Kidney (tissue), 14 donors: Measurements from ENCODE around the gene RRP1B. TPM values are rescaled to one million over a fixed set of nuclear protein-coding genes. Genes with fewer than 3 reads are reported as not detected.

Source experiments
- DNase-seq, 5 donors: peaks; one replicate each; pipeline ENCODE4 v3.0.0-alpha.2; 2013 to 2020
- FAIRE-seq: peaks from 2 replicates; lab custom pipeline; 2012; peaks lifted over from hg19 to GRCh38; lab: Jason Lieb, UNC
- H3K27ac ChIP-seq, 2 donors: one replicate each; pipeline ENCODE4 v1.7.0; 2013; ENCODE audit warnings: low read depth in 2 of 2, low read length in 2 of 2, inconsistent platforms in 1 of 2
- H3K27me3 ChIP-seq: one replicate; pipeline ENCODE4 v1.7.1; 2013; ENCODE audit warnings: low read length, inconsistent platforms; ENCODE audit not compliant: control insufficient read depth, insufficient read depth
- H3K36me3 ChIP-seq, 3 donors: one replicate each; pipeline versions ENCODE4 v1.7.0 to v1.7.1; 2013; ENCODE audit warnings: low read length in 3 of 3, control low read depth in 1 of 3, inconsistent platforms in 1 of 3; ENCODE audit not compliant: insufficient read depth in 3 of 3, control insufficient read depth in 2 of 3
- H3K4me1 ChIP-seq, 3 donors: one replicate each; pipeline versions ENCODE4 v1.7.0 to v1.7.1; 2013; ENCODE audit warnings: low read length in 3 of 3, inconsistent platforms in 1 of 3, low read depth in 1 of 3; ENCODE audit not compliant: control insufficient read depth in 2 of 3, insufficient read depth in 2 of 3
- H3K4me3 ChIP-seq, 3 donors: one replicate each; pipeline versions ENCODE4 v1.7.0 to v1.8.1; 2013; ENCODE audit warnings: low read length in 3 of 3, control low read depth in 1 of 3, inconsistent platforms in 1 of 3
- H3K9ac ChIP-seq, 3 donors: one replicate each; pipeline versions ENCODE4 v1.7.0 to v1.7.1; 2013; ENCODE audit warnings: low read length in 3 of 3, control low read depth in 1 of 3, inconsistent platforms in 1 of 3
- H3K9me3 ChIP-seq, 3 donors: one replicate each; pipeline versions ENCODE4 v1.7.0 to v1.7.1; 2013; ENCODE audit warnings: low read length in 3 of 3, control low read depth in 1 of 3, inconsistent platforms in 1 of 3; ENCODE audit not compliant: control insufficient read depth in 2 of 3, insufficient read depth in 1 of 3
- intact Hi-C: fragments of 100-400 bp; cut with DNase I; formaldehyde crosslinking; loops from one replicate; pipeline ENCODE4 v1.11.1; 2022
- polyA plus RNA-seq: library from polyadenylated mRNA; stranded (reverse); fragments of 350-450 nt; fragmentation: Illumina TruSeq; extraction: RNeasy Lipid Tissue Mini Kit (QIAGEN cat#74804); gene quantifications from one replicate; pipeline ENCODE4 v1.2.3, GENCODE V29; 2014; ENCODE audit warnings: low read depth, low replicate concordance; ENCODE audit not compliant: insufficient read depth
- total RNA-seq: library from RNA; stranded (reverse); fragmentation: NEBNext Ultra II Directional; extraction: Animal tissue kit (Norgen Biotek cat#: 25700); gene quantifications from one replicate; pipeline ENCODE4 v1.2.1, GENCODE V29; 2021
- TF ChIP-seq, protein P1 (sequence below): IDR thresholded peaks from 3 replicates; pipeline ENCODE4 v1.5.1; 2012; ENCODE audit warnings: mild to moderate bottlenecking, moderate library complexity, borderline replicate concordance; ENCODE audit not compliant: insufficient read depth; ENCODE audit errors: extremely low read depth
- donor health status: control.
- donor health status: control.
- donor health status: control.
- donor health status: control.
- donor health status: control.
- donor health status: DM: yes; HTN: yes; CAD: no.
- donor health status: Normal renal cell carcinoma (clear cell type).

The RRP1B gene
- total and polyA plus RNA-seq, 2 donors from 2014 or later, result 5.0 to 17.8 TPM

DNA sequence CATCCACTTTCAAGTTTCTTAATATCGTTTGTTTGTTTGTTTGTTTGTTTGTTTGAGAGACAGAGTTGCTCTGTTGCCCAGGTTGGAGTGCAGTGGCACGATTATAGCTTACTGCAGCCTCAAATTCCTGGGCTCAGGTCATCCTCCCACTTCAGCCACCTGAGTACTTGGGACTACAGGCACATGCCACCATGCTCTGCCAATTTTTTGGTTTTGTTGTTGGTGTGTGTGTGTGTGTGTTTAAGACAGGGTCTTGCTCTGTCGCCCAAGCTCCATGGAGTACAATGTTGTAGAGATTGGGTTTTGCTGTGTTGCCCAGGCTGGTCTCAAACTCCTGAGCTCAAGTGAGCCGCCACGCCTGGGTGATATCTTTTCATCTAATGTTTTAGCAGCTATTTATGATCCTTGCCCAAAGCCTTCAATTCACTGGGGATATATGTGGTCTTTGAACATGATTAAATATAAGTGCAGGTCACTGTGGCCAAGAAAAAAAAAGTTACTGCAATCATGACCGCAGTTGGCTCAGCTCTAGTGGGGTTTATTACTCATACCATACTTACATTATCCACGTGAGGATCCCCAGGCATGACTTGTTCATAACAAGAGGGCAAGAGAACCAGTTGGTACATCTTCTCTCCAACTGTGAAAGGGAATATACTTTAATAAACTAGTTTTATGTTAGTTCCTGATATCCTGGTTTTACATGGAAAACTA, 8.0 kb downstream of the RRP1B start:
- TF ChIP-seq, protein P1, sequence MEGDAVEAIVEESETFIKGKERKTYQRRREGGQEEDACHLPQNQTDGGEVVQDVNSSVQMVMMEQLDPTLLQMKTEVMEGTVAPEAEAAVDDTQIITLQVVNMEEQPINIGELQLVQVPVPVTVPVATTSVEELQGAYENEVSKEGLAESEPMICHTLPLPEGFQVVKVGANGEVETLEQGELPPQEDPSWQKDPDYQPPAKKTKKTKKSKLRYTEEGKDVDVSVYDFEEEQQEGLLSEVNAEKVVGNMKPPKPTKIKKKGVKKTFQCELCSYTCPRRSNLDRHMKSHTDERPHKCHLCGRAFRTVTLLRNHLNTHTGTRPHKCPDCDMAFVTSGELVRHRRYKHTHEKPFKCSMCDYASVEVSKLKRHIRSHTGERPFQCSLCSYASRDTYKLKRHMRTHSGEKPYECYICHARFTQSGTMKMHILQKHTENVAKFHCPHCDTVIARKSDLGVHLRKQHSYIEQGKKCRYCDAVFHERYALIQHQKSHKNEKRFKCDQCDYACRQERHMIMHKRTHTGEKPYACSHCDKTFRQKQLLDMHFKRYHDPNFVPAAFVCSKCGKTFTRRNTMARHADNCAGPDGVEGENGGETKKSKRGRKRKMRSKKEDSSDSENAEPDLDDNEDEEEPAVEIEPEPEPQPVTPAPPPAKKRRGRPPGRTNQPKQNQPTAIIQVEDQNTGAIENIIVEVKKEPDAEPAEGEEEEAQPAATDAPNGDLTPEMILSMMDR, result no peak
- Histone ChIP-seq H3K9me3 (no peaks in the 10 kb centered on the region), H3K27me3 (no peaks in the 10 kb centered on the region), H3K9ac (no peak overlapping the region), H3K4me3 (no peak overlapping the region), H3K4me1 (no peaks in the 10 kb centered on the region), H3K36me3 (peaks cover 0 to 3% (median 2%) of the 10 kb centered on the region in 3 donors), H3K27ac (no peak overlapping the region)
- no peak for DNase-seq
- FAIRE-seq, result no peak
- intact Hi-C loops, result no loop called here

DNA sequence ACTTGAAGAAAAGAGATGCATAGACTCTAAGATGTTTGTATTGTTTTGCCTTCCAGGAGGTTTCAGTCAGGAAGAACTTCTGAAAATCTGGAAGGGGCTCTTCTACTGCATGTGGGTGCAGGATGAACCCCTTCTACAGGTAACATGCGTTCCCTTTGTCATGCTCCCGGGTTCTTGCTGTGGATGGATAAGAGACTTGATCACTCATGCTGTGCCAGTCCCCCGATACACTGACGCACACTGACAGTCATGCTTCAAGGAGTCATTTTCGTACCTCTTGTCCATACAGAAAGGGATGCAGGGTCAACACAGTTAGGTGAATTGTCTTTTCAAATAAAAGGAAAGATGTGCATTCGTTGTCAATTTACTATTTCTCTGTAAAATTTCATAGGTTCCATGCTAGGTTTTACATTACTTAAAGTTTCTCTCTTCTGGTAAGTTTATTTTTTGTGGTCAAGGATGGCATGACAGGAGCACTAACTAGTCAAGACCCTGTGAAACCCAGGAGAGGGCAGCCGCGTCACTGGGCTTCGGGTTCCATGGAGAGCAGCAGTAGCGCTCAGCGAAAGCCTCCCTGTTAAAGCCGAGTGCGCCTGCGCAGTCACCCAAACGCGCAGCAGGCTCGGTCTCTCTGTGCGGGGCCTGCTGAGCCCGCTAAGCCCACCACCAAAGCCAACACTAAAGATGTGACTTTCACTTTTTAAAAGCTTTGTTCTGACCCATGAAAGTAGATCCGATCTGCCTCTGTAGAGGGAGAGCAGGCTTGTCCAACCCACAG, 10.7 kb downstream of the RRP1B start:
- Histone ChIP-seq H3K9ac (no peak overlapping the region), H3K36me3 (peaks cover 0 to 6% (median 3%) of the 10 kb centered on the region in 3 donors), H3K9me3 (no peaks in the 10 kb centered on the region), H3K27ac (no peak overlapping the region), H3K27me3 (no peaks in the 10 kb centered on the region), H3K4me1 (no peaks in the 10 kb centered on the region), H3K4me3 (no peak overlapping the region)
- DNase-seq, result no peak
- intact Hi-C loops, result no loop called here
- FAIRE-seq, result no peak
- TF ChIP-seq, protein P1, result no peak

DNA sequence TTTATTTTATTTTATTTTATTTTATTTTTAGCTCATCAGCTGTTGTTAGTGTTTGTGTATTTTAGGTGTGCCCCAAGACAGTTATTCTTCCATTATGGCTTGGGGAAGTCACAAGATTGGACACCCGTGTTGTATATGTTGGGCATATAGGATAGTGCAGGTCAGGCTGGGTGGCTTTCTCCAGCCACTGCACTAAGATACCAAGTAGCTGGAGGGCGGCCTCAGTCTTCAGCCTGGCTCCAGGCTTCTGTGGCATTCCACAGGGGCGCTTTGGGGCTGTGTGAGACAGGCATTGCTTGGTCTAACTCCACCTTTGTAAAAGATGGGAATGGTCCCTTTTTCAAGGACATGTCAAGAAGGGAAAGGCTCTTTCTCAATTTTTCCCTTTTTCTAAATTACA, 16.5 kb downstream of the RRP1B start:
- Histone ChIP-seq H3K36me3 (peaks cover 2 to 20% (median 17%) of the 10 kb centered on the region in 3 donors), H3K27me3 (no peaks in the 10 kb centered on the region)

More for the DNA sequence above, 16.5 kb downstream of the RRP1B start:
- TF ChIP-seq, protein P1, result no peak
- DNase-seq, result no peak
- intact Hi-C loops, result no loop called here
- Histone ChIP-seq H3K4me3 (no peak overlapping the region), H3K9ac (no peak overlapping the region), H3K4me1 (no peaks in the 10 kb centered on the region), H3K9me3 (no peaks in the 10 kb centered on the region), H3K27ac (no peak overlapping the region)
- FAIRE-seq, result no peak
